DOHH2 (cell line): ENCODE results near the gene TRAF1.

Experiments
- H3F3A ChIP-seq: fragments of 200-600 bp; sonication (generic), shearing (Covaris generic); 2 replicates; pipeline ENCODE4 v1.6.0; 2016; ENCODE audit warnings: antibody characterized with exemption, mild to moderate bottlenecking; ENCODE audit not compliant: control insufficient read depth, insufficient read depth
- H3K27ac ChIP-seq: fragments of 200-600 bp; sonication (generic); 2 replicates; pipeline ENCODE4 v1.5.1; 2014; ENCODE audit warnings: low read depth, mild to moderate bottlenecking, low read length, moderate library complexity
- H3K27me3 ChIP-seq: fragments of 200-600 bp; sonication (generic); 2 replicates; pipeline ENCODE4 v1.6.1; 2014; ENCODE audit warnings: mild to moderate bottlenecking, low read length, mixed read lengths; ENCODE audit not compliant: control insufficient read depth
- H3K36me3 ChIP-seq: fragments of 200-600 bp; sonication (generic); 2 replicates; pipeline ENCODE4 v1.6.1; 2014; ENCODE audit warnings: mild to moderate bottlenecking, low read length, moderate library complexity, mixed read lengths; ENCODE audit not compliant: control insufficient read depth
- H3K4me1 ChIP-seq: fragments of 200-600 bp; sonication (generic); 2 replicates; pipeline ENCODE4 v1.6.1; 2014; ENCODE audit warnings: mild to moderate bottlenecking, low read length, mixed read lengths; ENCODE audit not compliant: control insufficient read depth
- H3K4me2 ChIP-seq: fragments of 200-600 bp; sonication (generic); 2 replicates; pipeline ENCODE4 v1.6.0; 2014; ENCODE audit warnings: mild to moderate bottlenecking, low read length, moderate library complexity
- H3K4me3 ChIP-seq: fragments of 200-600 bp; sonication (generic); 2 replicates; pipeline ENCODE4 v1.5.1; 2014; ENCODE audit warnings: mild to moderate bottlenecking, low read length, mixed read lengths
- H3K79me2 ChIP-seq: fragments of 200-600 bp; sonication (generic); 2 replicates; pipeline ENCODE4 v1.6.1; 2014; ENCODE audit warnings: mild to moderate bottlenecking, low read length, mixed read lengths; ENCODE audit not compliant: control insufficient read depth
- H3K9me2 ChIP-seq: fragments of 200-600 bp; sonication (generic); replicated peaks from 2 replicates; pipeline ENCODE4 v1.6.1; 2014; ENCODE audit warnings: mild to moderate bottlenecking, low read length, mixed read lengths; ENCODE audit not compliant: control insufficient read depth
- H3K9me3 ChIP-seq: fragments of 200-600 bp; sonication (generic); 2 replicates; pipeline ENCODE4 v1.6.1; 2014; ENCODE audit warnings: antibody characterized with exemption, low read length, mixed read lengths; ENCODE audit not compliant: control insufficient read depth, insufficient read depth
- H4K20me1 ChIP-seq: fragments of 200-600 bp; sonication (generic); 2 replicates; pipeline ENCODE4 v1.6.0; 2014; ENCODE audit warnings: low read depth, mild to moderate bottlenecking, antibody characterized with exemption, low read length, moderate library complexity; ENCODE audit not compliant: control insufficient read depth, insufficient read depth
- CTCF ChIP-seq: fragments of 200-600 bp; sonication (generic); IDR thresholded peaks from one replicate; pipeline ENCODE4 v1.5.1; 2014; ENCODE audit warnings: antibody characterized with exemption, mild to moderate bottlenecking, low read depth, low read length; ENCODE audit not compliant: poor library complexity, severe bottlenecking
- EZH2phosphoT487 ChIP-seq: fragments of 200-600 bp; sonication (generic); IDR thresholded peaks from 2 replicates; pipeline ENCODE4 v1.6.1; 2017; ENCODE audit warnings: borderline replicate concordance, mild to moderate bottlenecking, antibody characterized with exemption, low read length, moderate library complexity, mixed read lengths

The TRAF1 gene

GRCh38 chr9:120956862-120957261 lies 30.3 kb upstream of the TRAF1 start:
- H3K79me2 ChIP-seq: no peaks in the 10 kb centered on the region
- no peak overlapping the region for H3K4me2 ChIP-seq
- no peaks in the 10 kb centered on the region for H3K36me3 ChIP-seq
- no peaks in the 10 kb centered on the region for H3K9me2 ChIP-seq
- no peaks in the 10 kb centered on the region for H3K27me3 ChIP-seq
- H3K27ac ChIP-seq: no peak overlapping the region
- TF ChIP-seq CTCF: no peak
- TF ChIP-seq EZH2phosphoT487: no peak
- H3F3A ChIP-seq: 0 out of 2 replicates have a peak, but pooled peaks cover 2% of the 10 kb centered on the region
- no peak overlapping the region for H3K4me3 ChIP-seq
- H4K20me1 ChIP-seq: no peaks in the 10 kb centered on the region
- H3K4me1 ChIP-seq: no peaks in the 10 kb centered on the region
- no peaks in the 10 kb centered on the region for H3K9me3 ChIP-seq

- no peak overlapping the region for H3K4me3 ChIP-seq
- H3K9me2 ChIP-seq: no peaks in the 10 kb centered on the region
- H4K20me1 ChIP-seq: no peaks in the 10 kb centered on the region
- H3K27me3 ChIP-seq: no peaks in the 10 kb centered on the region
- no peaks in the 10 kb centered on the region for H3K36me3 ChIP-seq
- no peaks in the 10 kb centered on the region for H3K4me1 ChIP-seq
- 0 out of 2 replicates have a peak, but pooled peaks cover 2% of the 10 kb centered on the region for H3F3A ChIP-seq
- H3K4me2 ChIP-seq: no peak overlapping the region
- TF ChIP-seq CTCF: no peak
- TF ChIP-seq EZH2phosphoT487: no peak
- no peaks in the 10 kb centered on the region for H3K79me2 ChIP-seq
- no peaks in the 10 kb centered on the region for H3K9me3 ChIP-seq
- H3K27ac ChIP-seq: no peak overlapping the region
These were observed 25.5 kb upstream of the TRAF1 start for GRCh38 chr9:120951960-120952618.

- Histone ChIP-seq H3K4me1 (peaks cover under 1% of the 10 kb centered on the region; the same call in 1 of the 2 replicates), H3K27me3 (no peaks in the 10 kb centered on the region), H3K79me2 (no peaks in the 10 kb centered on the region), H3K4me3 (no peak overlapping the region), H3K9me3 (no peaks in the 10 kb centered on the region), H3K9me2 (no peaks in the 10 kb centered on the region), H3K27ac (no peak overlapping the region), H3K36me3 (no peaks in the 10 kb centered on the region), H3K4me2 (no peak overlapping the region), H4K20me1 (no peaks in the 10 kb centered on the region), H3F3A (0 out of 2 replicates have a peak, but pooled peaks cover 2% of the 10 kb centered on the region)
- no peak for TF ChIP-seq CTCF
These were observed 24.1 kb upstream of the TRAF1 start for GRCh38 chr9:120950421-120951388.
